ENCODE results near the gene PTOV1. TPM values are rescaled to one million over a fixed set of nuclear protein-coding genes. Genes with fewer than 3 reads are reported as not detected.

The PTOV1 gene
- total and polyA plus RNA-seq, 12 donors = 67.8 to 220 (median 91.4) TPM

DNA sequence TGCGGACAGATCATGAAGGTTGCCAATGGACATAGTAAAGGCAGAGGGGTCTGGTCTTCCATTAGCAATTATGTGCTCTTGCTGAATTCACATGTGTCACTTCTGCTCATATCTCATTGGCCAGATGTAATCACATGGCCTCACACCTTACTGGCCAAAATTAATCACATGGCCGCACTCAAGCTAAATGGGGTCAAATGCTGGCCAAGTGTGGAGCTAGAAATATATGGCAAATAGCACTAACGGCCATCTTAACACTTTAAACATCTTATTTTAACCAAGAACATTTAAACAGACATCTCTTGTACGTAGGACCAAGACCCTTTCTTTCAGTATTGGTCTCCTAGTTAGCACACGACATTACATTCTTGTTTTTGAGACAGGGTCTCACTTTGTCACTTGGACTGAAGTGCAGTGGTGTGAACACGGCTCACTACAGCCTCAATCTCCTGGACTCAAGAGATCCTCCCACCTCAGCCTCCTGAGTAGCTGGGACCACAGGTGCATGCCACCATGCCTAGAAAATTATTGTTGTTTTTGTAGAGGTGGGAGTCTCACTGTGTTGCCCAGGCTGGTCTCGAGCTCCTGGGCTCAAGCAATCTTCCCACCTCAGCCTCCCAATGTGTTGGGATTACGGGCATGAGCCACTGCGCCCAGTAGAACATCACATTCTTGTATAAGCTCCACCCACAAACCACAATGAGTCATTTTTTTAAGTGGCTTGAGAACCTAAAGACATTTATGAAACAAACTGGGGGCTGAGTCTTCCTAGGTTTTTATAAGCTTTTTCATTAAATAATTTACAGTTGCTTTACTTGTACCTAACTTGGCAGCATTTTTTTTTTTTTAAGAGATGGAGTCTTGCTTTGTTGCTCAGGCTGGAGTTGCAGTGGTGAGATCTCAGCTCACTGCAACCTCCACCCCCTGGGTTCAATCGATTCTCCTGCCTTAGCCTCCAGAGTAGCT, 2.9 kb upstream of the PTOV1 start:
- TF ChIP-seq, protein P1, sequence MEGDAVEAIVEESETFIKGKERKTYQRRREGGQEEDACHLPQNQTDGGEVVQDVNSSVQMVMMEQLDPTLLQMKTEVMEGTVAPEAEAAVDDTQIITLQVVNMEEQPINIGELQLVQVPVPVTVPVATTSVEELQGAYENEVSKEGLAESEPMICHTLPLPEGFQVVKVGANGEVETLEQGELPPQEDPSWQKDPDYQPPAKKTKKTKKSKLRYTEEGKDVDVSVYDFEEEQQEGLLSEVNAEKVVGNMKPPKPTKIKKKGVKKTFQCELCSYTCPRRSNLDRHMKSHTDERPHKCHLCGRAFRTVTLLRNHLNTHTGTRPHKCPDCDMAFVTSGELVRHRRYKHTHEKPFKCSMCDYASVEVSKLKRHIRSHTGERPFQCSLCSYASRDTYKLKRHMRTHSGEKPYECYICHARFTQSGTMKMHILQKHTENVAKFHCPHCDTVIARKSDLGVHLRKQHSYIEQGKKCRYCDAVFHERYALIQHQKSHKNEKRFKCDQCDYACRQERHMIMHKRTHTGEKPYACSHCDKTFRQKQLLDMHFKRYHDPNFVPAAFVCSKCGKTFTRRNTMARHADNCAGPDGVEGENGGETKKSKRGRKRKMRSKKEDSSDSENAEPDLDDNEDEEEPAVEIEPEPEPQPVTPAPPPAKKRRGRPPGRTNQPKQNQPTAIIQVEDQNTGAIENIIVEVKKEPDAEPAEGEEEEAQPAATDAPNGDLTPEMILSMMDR (IDR thresholded peaks at IDR 0.05) = no peak
- intact Hi-C loops (cut with DNase I) = no loop called here
- H3K27me3 ChIP-seq = no peaks in the 10 kb centered on the region
- no peak overlapping the region for H3K4me3 ChIP-seq
- peaks cover 0 to 10% (median 0%) of the 10 kb centered on the region in 11 donors for H3K9me3 ChIP-seq
- ATAC-seq (no peak), DNase-seq (no peak)
- no peaks in the 10 kb centered on the region for H3K36me3 ChIP-seq
- WGBS, 2 donors = 93% methylated on average over 10 of the region's 10 CpGs
- H3K27ac ChIP-seq = no peak overlapping the region
- H3K4me1 ChIP-seq = peaks cover 9 to 40% (median 20%) of the 10 kb centered on the region in 9 donors

DNA sequence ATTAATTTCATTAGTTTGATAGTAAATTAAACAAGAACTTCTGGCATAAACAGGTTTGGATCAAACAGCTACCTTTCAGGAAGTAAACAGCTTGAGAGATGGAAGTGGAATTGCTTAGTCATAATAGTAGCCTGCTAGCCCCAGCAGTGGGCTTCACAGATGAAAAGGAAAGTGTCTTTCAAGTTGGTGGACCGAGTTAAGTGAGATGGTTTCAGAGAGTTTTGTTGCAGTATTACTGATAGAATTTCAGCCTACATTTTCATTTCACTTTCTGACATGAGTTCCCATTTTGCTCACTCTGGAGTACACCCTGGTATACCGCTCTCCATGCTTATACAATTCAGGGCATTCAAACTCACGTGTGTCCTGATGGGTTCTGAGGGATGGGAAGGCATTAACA, 2.0 kb upstream of the PTOV1 start:
- ATAC-seq (no peak), DNase-seq (no peak)
- TF ChIP-seq, protein P1 (IDR thresholded peaks at IDR 0.05) = no peak
- no peak overlapping the region for H3K4me3 ChIP-seq
- intact Hi-C loops (cut with DNase I) = no loop called here
- no peak overlapping the region for H3K27ac ChIP-seq
- no peaks in the 10 kb centered on the region for H3K27me3 ChIP-seq
- H3K9me3 ChIP-seq = peaks cover 0 to 10% (median 0%) of the 10 kb centered on the region in 11 donors
- WGBS, 2 donors = 92 to 94% methylated on average over 3 of the region's 3 CpGs
- no peaks in the 10 kb centered on the region for H3K36me3 ChIP-seq
- peaks cover 9 to 48% (median 24%) of the 10 kb centered on the region in 9 donors for H3K4me1 ChIP-seq

DNA sequence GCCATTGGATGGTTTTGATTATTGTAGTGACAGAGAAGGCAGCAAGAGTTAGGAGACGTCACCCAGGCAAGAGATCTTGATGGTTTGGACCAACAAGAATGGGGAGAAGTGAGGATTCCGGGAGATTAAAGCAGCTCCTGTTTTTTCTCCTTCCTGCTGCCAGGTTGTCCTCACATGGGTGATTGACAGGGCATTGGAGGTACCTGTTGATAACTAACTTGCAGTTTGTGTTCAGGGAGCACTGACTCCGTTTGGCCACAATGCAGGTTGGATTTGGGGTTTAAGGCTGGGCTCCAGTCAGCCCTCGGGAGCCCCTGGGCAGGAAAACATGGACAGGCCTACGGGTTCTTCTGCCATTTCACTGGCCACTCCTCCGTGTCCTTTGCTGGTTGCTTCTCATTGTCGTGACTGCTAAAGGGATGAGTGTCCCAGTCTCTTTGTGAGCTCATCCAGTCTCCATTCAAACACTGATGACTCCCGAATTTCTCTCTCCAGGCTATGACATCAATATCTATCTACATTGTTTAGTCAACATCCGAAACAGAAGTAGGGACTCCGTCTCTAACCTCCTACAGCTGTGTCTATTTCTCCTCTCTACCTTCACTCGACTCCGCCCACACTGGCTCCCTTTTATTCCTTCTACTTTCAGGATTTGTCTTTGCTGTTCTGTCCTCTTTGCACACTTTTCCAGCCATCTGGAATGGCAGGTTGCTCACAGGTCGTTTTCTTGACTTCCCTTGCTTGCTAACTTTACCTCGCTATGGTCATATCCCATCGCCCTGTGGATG, 1.3 kb upstream of the PTOV1 start:
- Histone ChIP-seq H3K4me1 (peaks cover 9 to 49% (median 28%) of the 10 kb centered on the region in 9 donors), H3K9me3 (peaks cover 0 to 10% (median 0%) of the 10 kb centered on the region in 11 donors), H3K36me3 (peaks cover 0 to 6% (median 2%) of the 10 kb centered on the region in 9 donors), H3K27me3 (no peaks in the 10 kb centered on the region), H3K27ac (peak overlapping the region in 9 of 10 donors; percentile 96 to 100 (median 99)), H3K4me3 (peak overlapping the region; percentile 71 to 100 (median 86))
- TF ChIP-seq, protein P1 (IDR thresholded peaks at IDR 0.05) = no peak
- intact Hi-C loops (cut with DNase I) = loop anchor here in 6 of 10 donors (2.0 to 5.0 kb wide), 5 partner anchors 27 to 37 kb away; partner anchors contain the start of genes FUZ (in 3 of the 6), MED25 (in 2 of the 6), AKT1S1 (in 1 of the 6) and TBC1D17 (in 1 of the 6)
- 90 to 91% methylated on average over 15 of the region's 15 CpGs for WGBS, 2 donors
- DNase-seq (no peak), ATAC-seq (no peak)

DNA sequence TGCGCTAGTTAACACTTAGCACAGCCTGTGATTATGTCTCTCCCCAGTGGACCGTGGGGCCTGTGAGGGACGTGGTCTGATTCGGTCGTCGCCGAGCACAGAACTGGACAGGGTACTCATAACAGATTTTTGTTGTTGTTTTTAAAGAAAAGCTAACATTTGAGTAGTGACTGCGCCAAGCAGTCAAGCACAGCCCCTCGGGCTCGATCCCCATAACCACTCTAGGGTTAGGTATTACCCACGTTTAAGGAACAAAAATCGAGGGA, 805 bp upstream of the PTOV1 start:
- no peak for DNase-seq
- ATAC-seq = peak in 4 of 8 donors; percentile 0 to 9 (median 2)
- TF ChIP-seq, protein P1 (IDR thresholded peaks at IDR 0.05) = no peak
- Histone ChIP-seq H3K4me3 (peak overlapping the region; percentile 71 to 100 (median 86)), H3K36me3 (peaks cover 0 to 11% (median 7%) of the 10 kb centered on the region in 9 donors), H3K9me3 (peaks cover 0 to 10% (median 0%) of the 10 kb centered on the region in 11 donors), H3K27ac (peak overlapping the region in 9 of 10 donors; percentile 96 to 100 (median 99)), H3K27me3 (no peaks in the 10 kb centered on the region), H3K4me1 (peaks cover 9 to 49% (median 29%) of the 10 kb centered on the region in 9 donors)
- 49 to 51% methylated on average over 12 of the region's 12 CpGs for WGBS, 2 donors
- intact Hi-C loops (cut with DNase I) = loop anchor here in 6 of 10 donors (2.0 to 5.0 kb wide), 5 partner anchors 27 to 38 kb away; partner anchors contain the start of genes FUZ (in 3 of the 6), MED25 (in 2 of the 6), AKT1S1 (in 1 of the 6) and TBC1D17 (in 1 of the 6)

Data from heart right ventricle (tissue), 16 donors.